M059J (cell line): ENCODE data around the gene VPREB1. TPM values are rescaled to one million over a fixed set of nuclear protein-coding genes. Genes with fewer than 3 reads are reported as not detected.
"Not testable (repeated sequence)": the region's sequence is repeated elsewhere in the genome, so short reads cannot be mapped to it uniquely, and the experiment has no call there.

Experiments used
- DNase-seq: peaks from one replicate; pipeline ENCODE4 v3.0.0-alpha.2; 2012; ENCODE audit warnings: low read depth
- total RNA-seq: library from RNA; depleted of rRNA; stranded (reverse); fragments of >200 nt; shearing (Covaris generic); gene quantifications from 2 replicates; pipeline ENCODE4 v1.2.3, GENCODE V29; 2014

VPREB1 gene
- total RNA-seq, 1 experiment from 2014 or later: not detected

GRCh38 chr22:22246706-22247105 is 2.1 kb downstream of the VPREB1 start:
- no peak for DNase-seq

- DNase-seq: no peak
These were observed 4.3 kb downstream of the VPREB1 start for GRCh38 chr22:22248878-22249277.

GRCh38 chr22:22250651-22251050 is 6.1 kb downstream of the VPREB1 start:
- DNase-seq: not testable (repeated sequence)

- not testable (repeated sequence) for DNase-seq
These were observed 11.5 kb downstream of the VPREB1 start for GRCh38 chr22:22256133-22256532.

- DNase-seq: not testable (repeated sequence)
These were observed 14.2 kb downstream of the VPREB1 start for GRCh38 chr22:22258597-22259415.

- not testable (repeated sequence) for DNase-seq
These were observed 15.6 kb downstream of the VPREB1 start for GRCh38 chr22:22260169-22260568.

- not testable (repeated sequence) for DNase-seq
These were observed 16.0 kb downstream of the VPREB1 start for GRCh38 chr22:22260586-22260985.

GRCh38 chr22:22262332-22263074 is 17.9 kb downstream of the VPREB1 start:
- peak; percentile 33 for DNase-seq

GRCh38 chr22:22263823-22264222 is 19.2 kb downstream of the VPREB1 start:
- not testable (repeated sequence) for DNase-seq

GRCh38 chr22:22270036-22270676 is 25.6 kb downstream of the VPREB1 start:
- DNase-seq: not testable (repeated sequence)

GRCh38 chr22:22277423-22277822 is 32.8 kb downstream of the VPREB1 start:
- not testable (repeated sequence) for DNase-seq

- DNase-seq: not testable (repeated sequence)
These were observed 40.6 kb downstream of the VPREB1 start for GRCh38 chr22:22284962-22285756.

- not testable (repeated sequence) for DNase-seq
These were observed 42.0 kb downstream of the VPREB1 start for GRCh38 chr22:22286390-22287105.

- not testable (repeated sequence) for DNase-seq
These were observed 42.6 kb downstream of the VPREB1 start for GRCh38 chr22:22287106-22287626.

- DNase-seq: not testable (repeated sequence)
These were observed 45.1 kb downstream of the VPREB1 start for GRCh38 chr22:22289666-22290065.

- not testable (repeated sequence) for DNase-seq
These were observed 46.7 kb downstream of the VPREB1 start for GRCh38 chr22:22291129-22291806.

- DNase-seq: not testable (repeated sequence)
These were observed 48.1 kb downstream of the VPREB1 start for GRCh38 chr22:22292656-22293055.

GRCh38 chr22:22293436-22293835 is 48.9 kb downstream of the VPREB1 start:
- not testable (repeated sequence) for DNase-seq

- DNase-seq: not testable (repeated sequence)
These were observed 50.1 kb downstream of the VPREB1 start for GRCh38 chr22:22294641-22295040.
